ENCODE results near the gene TPTE2. TPM values are rescaled to one million over a fixed set of nuclear protein-coding genes. Genes with fewer than 3 reads are reported as not detected.

TPTE2 gene
- total RNA-seq, 2 donors from 2014 or later, result not detected

- H3K27me3 ChIP-seq, result no peaks in the 10 kb centered on the region
- no peak overlapping the region for H3K4me3 ChIP-seq
- no peaks in the 10 kb centered on the region for H3K36me3 ChIP-seq
- H3K4me1 ChIP-seq, result no peaks in the 10 kb centered on the region
- TF ChIP-seq CTCF (IDR thresholded peaks at IDR 0.05), result no peak
- no peaks in the 10 kb centered on the region for H3K9me3 ChIP-seq
- no peak for DNase-seq (ENCODE audit: low spot score)
- H3K27ac ChIP-seq, result no peak overlapping the region
Observed at GRCh38 chr13:19581675-19582074, 20.3 kb upstream of the TPTE2 start.

- Histone ChIP-seq H3K36me3 (no peaks in the 10 kb centered on the region), H3K27me3 (no peaks in the 10 kb centered on the region), H3K9me3 (no peaks in the 10 kb centered on the region), H3K27ac (no peak overlapping the region), H3K4me3 (no peak overlapping the region), H3K4me1 (no peaks in the 10 kb centered on the region)
- no peak for DNase-seq (ENCODE audit: low spot score)
- TF ChIP-seq CTCF (IDR thresholded peaks at IDR 0.05), result no peak
Observed at GRCh38 chr13:19575230-19575629, 13.9 kb upstream of the TPTE2 start.

- H3K36me3 ChIP-seq, result no peaks in the 10 kb centered on the region
- no peak for DNase-seq (ENCODE audit: low spot score)
- no peaks in the 10 kb centered on the region for H3K4me1 ChIP-seq
- no peaks in the 10 kb centered on the region for H3K9me3 ChIP-seq
- H3K4me3 ChIP-seq, result no peak overlapping the region
- TF ChIP-seq CTCF (IDR thresholded peaks at IDR 0.05), result no peak
- no peaks in the 10 kb centered on the region for H3K27me3 ChIP-seq
- H3K27ac ChIP-seq, result no peak overlapping the region
Observed at GRCh38 chr13:19573120-19573716, 11.9 kb upstream of the TPTE2 start.

GRCh38 chr13:19572280-19572679 is 10.9 kb upstream of the TPTE2 start:
- H3K27me3 ChIP-seq, result no peaks in the 10 kb centered on the region
- H3K36me3 ChIP-seq, result no peaks in the 10 kb centered on the region
- DNase-seq (ENCODE audit: low spot score), result no peak
- no peaks in the 10 kb centered on the region for H3K9me3 ChIP-seq
- no peaks in the 10 kb centered on the region for H3K4me1 ChIP-seq
- no peak overlapping the region for H3K27ac ChIP-seq
- H3K4me3 ChIP-seq, result no peak overlapping the region
- TF ChIP-seq CTCF (IDR thresholded peaks at IDR 0.05), result no peak

GRCh38 chr13:19567820-19568534 is 6.6 kb upstream of the TPTE2 start:
- H3K27me3 ChIP-seq, result peaks cover 0 to 6% of the 10 kb centered on the region in 2 donors
- H3K36me3 ChIP-seq, result no peaks in the 10 kb centered on the region
- no peaks in the 10 kb centered on the region for H3K9me3 ChIP-seq
- H3K4me3 ChIP-seq, result no peak overlapping the region
- no peak for DNase-seq (ENCODE audit: low spot score)
- no peak overlapping the region for H3K27ac ChIP-seq
- no peaks in the 10 kb centered on the region for H3K4me1 ChIP-seq
- no peak for TF ChIP-seq CTCF (IDR thresholded peaks at IDR 0.05)

Measured in right atrium auricular region (tissue), 2 donors.